HFF-Myc (cell line): ENCODE measurements around the gene EFTUD2.
"Not testable (repeated sequence)": the region's sequence is repeated elsewhere in the genome, so short reads cannot be mapped to it uniquely, and the experiment has no call there.

ENCODE experiments used
- DNase-seq: peaks from one replicate; pipeline ENCODE4 v3.0.0-alpha.2; 2011; ENCODE audit warnings: low read depth; ENCODE audit errors: extremely low read depth
- H3K4me3 ChIP-seq: replicated peaks from 2 replicates; pipeline ENCODE4 v1.5.1; 2011; ENCODE audit warnings: low read depth, mild to moderate bottlenecking, control low read depth, low read length
- TF ChIP-seq, protein P1 (sequence below): IDR thresholded peaks from 2 replicates; pipeline ENCODE4 v1.5.1; 2012; ENCODE audit warnings: mild to moderate bottlenecking, low read depth, low read length, control low read depth; ENCODE audit errors: missing control alignments

Gene EFTUD2

DNA sequence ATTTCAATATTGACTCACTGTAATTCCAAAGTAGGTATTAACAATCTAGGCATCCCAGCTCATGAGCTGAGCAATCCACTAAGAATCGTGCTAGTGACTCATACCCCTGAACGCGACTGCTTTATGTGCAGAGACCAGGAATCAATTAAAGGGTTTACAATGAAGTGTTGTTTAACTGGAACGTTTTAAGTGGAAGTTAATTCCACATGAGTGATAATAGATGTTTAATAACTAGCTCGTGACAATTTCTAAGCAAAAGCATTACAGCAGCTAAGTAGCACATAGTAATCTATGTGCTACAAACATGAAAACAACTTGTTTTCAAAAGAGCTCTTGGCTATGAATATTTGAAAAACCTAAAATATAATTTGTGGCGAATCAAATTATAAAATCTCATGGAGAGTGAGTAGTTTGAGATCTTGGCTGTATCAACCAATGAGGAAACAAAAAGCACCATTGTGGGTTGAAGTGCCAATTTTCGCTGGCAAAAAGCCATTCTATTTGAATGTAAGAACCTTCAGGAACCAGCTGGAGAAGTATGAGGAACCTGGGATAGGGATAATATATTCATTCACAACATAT is 78.5 kb downstream of the EFTUD2 start:
- TF ChIP-seq, protein P1, sequence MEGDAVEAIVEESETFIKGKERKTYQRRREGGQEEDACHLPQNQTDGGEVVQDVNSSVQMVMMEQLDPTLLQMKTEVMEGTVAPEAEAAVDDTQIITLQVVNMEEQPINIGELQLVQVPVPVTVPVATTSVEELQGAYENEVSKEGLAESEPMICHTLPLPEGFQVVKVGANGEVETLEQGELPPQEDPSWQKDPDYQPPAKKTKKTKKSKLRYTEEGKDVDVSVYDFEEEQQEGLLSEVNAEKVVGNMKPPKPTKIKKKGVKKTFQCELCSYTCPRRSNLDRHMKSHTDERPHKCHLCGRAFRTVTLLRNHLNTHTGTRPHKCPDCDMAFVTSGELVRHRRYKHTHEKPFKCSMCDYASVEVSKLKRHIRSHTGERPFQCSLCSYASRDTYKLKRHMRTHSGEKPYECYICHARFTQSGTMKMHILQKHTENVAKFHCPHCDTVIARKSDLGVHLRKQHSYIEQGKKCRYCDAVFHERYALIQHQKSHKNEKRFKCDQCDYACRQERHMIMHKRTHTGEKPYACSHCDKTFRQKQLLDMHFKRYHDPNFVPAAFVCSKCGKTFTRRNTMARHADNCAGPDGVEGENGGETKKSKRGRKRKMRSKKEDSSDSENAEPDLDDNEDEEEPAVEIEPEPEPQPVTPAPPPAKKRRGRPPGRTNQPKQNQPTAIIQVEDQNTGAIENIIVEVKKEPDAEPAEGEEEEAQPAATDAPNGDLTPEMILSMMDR, result no peak
- DNase-seq, result peak; percentile 75
- no peak overlapping the region for H3K4me3 ChIP-seq

DNA sequence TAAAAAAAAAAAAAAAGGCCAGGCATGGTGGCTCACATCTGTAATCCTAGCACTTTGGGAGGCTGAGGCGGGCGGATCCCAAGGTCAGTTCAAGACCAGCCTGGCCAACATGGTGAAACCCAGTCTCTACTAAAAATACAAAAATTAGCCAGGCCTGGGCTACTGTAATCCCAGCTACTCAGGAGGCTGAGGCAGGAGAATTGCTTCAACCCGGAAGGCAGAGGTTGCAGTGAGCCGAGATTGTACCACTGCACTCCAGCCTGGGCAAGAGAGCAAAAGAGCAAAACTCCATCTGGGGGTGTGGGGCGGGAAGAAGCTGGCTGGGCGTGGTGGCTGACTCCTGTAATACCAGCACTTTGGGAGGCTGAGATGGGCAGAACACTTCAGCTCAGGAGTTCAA is 80.7 kb downstream of the EFTUD2 start:
- not testable (repeated sequence) for H3K4me3 ChIP-seq, DNase-seq

DNA sequence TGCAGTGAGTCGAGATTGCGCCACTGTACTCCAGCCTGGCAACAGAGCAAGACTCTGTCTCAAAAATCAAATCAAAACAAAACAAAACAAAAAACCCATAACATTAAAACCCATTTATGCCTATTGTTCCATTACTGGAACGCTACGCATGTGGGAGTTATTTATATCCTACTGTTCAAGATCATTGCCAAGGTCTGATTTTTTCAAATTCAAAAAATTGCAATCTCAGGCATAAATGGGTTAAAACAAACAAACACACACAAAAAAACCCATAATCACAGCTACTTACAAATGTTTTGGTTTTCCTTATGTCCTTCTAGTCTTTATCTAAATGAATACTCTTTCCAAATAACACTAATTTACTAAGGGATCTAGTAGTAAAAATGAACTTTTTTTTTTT is 87.0 kb downstream of the EFTUD2 start:
- no peak for DNase-seq
- TF ChIP-seq, protein P1, result no peak
- H3K4me3 ChIP-seq, result no peak overlapping the region

DNA sequence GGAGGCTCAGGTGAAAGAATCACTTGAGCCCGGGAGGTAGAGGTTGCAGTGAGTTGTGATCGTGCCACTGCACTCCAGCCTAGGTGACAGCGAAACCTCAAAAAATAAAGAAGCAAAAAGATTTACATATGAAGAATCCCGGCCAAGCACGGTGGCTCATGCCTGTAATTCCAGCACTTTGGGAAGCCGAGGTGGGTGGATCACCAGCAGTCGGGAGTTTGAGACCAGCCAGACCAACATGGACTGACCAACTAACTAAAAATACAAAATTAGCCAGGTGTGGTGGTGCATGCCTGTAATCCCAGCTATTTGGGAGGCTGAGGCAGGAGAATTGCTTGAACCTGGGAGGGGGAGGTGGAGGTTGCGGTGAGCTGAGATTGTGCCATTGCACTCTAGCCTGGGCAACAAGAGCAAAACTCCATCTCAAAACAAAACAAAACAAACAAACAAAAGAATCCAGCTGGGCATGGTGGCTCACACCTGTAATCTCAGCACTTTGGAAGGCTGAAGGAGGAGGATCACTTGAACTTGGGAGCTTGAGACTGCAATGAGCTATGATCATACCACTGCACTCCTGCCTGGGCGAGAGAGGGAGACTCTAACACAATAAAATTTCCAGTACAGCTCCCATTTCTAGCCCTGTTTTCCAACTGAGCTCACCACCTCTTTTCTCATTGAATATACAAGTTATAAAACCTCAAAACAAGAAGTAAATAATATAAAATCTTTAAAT is 90.4 kb downstream of the EFTUD2 start:
- H3K4me3 ChIP-seq, DNase-seq: not testable (repeated sequence)

DNA sequence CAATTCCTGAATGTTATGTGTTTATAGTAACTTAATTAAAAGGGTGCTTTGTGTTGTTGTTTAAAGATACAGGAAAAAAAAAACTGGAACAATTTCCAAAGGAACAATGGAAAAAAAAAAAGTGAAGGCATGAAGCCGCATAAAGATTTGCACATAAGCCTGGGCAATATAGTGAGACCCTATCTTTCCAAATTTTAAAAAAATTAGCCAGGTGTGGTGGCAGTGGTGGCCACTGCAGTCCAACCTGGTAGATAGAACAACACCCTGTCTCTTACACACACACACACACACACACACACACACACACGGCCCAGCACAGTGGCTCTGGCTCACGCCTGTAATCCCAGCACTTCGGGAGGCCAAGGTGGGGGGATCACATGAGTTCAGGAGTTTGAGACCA is 91.1 kb downstream of the EFTUD2 start:
- TF ChIP-seq, protein P1, result no peak
- DNase-seq, result no peak
- no peak overlapping the region for H3K4me3 ChIP-seq

DNA sequence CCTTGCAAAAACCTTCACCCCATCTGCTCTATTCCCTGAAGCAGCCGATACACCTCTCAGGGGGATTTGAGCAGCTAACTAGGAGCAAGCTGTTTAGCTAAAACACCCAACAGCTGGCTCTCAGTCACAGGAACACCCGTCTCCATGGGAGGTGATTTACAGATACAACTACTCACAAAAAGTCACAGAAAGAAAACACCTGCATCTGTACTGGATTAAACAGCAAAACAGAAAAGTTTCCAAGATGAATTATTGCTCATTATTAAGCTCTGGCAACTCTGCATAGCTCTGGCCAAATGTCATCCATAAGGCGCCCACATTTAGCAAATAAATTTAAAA is 91.5 kb downstream of the EFTUD2 start:
- peak; percentile 59 for DNase-seq
- TF ChIP-seq, protein P1, result no peak
- H3K4me3 ChIP-seq, result no peak overlapping the region

DNA sequence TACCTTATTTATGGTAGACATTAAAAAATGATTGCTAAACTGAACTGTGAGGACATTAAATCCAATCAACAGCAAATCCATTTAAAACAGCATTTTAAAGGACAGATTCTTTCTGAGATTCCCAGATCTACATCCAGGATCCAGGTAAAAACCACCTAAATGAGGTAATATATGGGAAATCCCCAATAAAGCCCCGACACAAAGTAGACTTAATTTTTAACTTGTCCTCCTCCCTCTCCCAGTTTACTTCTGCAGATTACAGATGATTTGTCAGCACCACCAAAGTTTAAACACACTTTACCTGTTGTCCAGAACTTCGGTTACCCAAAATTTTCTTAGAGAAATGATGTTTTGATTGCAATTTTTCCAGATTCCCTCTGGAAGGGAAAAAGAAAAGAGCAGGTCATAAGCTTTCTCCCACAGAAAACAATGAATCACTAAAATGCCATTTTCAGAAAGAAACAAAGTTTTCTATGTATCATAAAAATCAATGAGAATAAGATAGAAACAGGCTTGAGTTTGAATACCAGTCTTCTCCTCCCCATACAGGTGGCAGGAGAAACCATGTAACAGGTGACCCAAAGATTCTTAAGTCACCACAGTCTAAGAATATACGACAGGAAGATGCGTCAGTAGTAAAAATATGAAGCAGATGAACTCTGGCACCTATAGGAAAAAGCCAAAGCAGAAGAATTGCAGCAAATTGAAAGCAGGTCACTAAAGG is 92.0 kb downstream of the EFTUD2 start:
- TF ChIP-seq, protein P1, result no peak
- no peak for DNase-seq
- H3K4me3 ChIP-seq, result no peak overlapping the region
